GM18873 (cell line): Measurements from ENCODE around the gene SUGCT.

ENCODE experiments used
- ATAC-seq: cut with Tn5 transposase; IDR thresholded peaks from one replicate; pipeline ENCODE4 v1.9.1; 2021; ENCODE audit warnings: mild to moderate bottlenecking, moderate library complexity, moderate number of reproducible peaks; ENCODE audit not compliant: unreplicated experiment, low FRiP score

Gene SUGCT

DNA sequence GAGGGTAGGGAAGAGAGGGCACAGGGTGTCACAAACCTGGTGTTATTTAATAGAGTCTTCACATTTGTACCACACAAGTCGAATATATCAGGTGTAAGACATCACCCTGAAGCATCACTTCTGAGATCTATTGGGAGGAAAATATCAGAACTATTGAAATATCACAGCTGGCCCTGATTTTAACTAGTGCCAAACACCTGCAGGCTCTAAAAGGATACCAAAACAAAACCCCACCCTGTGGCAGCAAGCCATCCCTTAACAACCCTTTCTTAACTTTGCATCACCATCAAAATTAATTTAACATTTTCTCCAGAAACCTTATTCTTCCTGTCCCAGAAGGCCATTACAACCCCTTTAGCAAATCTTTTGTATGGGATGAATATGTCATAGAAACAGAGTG, 365.4 kb downstream of the SUGCT start:
- ATAC-seq: no peak

GRCh38 chr7:40502359-40502758, 367.6 kb downstream of the SUGCT start:
- no peak for ATAC-seq

- no peak for ATAC-seq
Observed at GRCh38 chr7:40506158-40506557, 371.4 kb downstream of the SUGCT start.

DNA sequence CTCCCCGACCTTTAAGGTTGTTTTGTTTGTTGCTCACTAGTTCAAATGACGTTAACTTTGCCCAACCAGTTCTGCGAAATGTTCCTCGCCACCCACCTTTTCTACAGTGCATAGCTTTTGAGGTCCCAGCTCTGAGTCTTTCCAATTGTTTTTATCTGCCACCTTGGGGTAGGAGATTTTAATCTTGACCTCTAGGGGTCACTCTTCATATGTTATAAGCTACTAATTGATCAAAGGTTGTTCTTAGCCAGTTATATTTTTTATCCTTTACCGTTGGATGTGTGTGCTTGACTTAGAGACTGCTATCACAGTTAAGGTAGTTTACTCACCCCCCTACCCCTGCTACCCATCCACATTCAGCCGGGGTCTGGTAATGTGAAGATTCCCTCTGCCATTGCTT, 372.4 kb downstream of the SUGCT start:
- ATAC-seq: no peak

DNA sequence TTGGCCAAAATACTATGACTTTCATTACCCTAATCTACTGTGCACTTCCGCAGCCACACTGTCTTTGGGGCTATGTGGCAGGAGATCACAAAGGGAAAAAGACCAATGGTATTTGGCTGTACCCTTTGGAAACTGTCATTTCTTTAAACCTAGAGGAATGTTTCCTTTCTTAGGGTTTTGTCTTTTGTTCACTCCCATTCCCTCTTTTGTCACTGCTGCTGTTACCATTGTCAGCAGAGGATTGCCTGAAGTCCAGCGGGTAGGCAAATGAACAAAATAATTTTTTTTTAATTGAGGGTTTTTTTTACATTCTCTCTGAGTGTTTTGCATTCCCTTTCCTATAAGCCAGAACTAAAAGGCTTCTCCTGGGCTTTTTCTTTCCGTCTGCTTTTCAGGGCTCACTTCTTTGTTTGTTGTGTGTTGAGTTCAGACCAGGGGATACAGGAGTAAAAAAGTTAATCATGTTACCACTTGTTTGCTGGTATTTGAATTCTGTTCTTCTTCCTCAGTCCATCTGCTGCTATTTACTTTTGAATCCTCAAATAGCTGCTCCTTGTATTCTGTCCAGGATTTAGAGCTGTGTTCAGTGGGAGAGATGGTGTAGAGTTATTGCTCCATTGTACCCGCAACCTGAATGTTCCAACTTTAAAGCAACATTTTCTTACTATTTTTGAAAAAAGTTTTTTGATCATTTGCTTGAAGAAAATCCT, 374.6 kb downstream of the SUGCT start:
- ATAC-seq: no peak

DNA sequence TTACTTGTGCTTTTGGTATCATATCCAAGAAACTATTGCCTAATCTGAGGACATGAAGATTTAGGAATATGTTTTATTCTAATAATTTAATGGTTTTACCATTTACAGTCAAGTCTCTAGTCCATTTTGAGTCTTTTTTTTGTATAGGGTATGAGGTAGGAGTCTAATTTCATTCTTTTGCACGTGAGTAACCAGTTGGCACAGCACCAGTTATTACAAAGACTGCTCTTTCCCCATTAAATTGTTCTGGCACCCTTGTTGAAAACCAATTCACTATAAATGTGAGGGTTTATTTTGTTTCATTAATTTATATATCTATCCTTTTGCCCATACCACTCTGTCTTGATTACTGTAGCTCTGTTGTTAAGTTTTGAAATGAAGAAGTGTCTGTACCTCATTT, 381.6 kb downstream of the SUGCT start:
- no peak for ATAC-seq

DNA sequence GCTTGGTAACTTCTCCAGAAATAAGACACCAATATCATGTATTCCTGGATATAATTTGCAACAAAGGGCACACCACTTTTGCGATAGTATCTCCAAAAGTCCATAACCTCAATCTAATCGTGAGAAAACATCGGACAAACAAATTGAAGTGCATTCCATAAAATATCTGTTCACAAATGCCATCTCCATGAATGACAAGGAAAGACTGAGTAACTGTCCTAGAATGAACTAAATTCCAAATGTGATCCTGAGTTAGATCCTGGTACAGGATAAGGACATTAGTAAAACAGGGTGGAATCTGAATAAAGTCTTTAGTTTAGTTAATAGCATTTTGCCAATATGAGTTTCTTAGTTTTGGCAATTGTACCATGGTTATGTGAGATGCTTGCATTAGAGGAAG, 384.2 kb downstream of the SUGCT start:
- no peak for ATAC-seq

DNA sequence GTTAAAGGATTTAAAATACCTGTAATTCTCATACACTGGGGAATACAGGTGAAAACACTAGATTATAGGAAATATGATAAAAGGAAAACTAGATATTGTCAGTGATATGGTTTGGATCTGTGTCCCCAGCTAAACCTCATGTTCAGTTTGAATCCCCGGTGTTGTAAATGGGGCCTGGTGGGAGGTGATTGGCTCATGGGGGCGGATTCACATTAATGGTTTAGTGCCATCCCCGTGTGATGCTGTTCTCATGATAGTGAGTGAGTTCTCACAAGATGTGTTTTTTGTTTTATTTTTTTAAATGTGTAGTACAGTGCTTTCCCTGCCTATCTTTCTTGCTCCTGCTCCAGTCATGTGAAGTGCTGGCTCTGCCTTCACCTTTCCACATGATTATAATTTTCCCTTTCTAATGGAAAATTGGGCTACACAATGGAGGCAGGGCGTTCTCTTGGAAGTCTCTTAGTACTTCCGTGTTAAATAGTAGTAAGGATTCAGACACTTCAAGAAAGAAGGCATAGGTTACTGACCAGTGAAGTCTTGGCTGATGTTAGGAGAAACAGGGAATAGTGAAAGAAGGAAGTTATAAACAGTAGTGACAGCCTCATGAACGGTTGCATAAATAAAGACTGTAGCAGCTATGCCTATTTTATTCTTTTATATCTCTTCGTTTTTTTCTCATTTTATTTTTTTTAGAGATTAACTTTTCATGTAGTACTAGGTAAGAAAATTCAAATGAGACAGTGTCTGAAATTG, 386.4 kb downstream of the SUGCT start:
- no peak for ATAC-seq

- ATAC-seq: no peak
Observed at GRCh38 chr7:40525764-40526163, 391.0 kb downstream of the SUGCT start.

DNA sequence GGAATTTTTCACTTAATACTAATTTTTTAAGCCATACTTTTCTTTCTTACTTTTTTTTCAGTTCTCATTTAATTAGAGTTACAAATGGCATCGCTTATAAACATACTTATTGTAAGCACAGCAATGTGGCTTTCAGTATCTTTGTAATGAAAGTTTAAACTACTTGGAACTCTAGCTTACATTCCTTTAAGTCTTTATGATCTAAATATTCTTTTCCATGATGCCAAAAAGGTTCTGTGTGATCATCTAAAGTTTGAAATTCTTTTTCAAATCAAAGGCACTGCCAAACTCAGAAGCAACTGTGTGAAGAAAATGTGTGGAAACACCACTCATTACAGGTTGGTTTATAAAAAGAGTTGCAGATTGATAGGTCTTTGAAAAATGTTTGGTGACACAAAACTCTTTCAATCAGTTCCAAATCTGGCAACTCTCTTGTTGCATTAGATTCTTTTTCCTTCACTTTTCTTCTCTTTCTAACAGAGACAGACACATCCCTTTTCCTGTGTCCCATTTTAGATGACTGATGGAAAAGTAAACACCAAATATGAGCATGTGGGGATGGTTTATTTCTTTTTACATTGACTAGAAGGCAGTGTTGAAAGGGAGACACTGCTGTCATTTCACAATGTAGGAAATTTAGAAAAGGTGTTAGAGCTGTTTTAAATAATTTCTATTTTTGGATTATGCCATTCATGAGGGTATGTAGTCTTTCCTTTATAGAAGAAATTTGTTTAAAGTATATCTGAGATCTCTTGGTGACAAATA, 392.3 kb downstream of the SUGCT start:
- ATAC-seq: no peak

GRCh38 chr7:40527723-40528122, 392.9 kb downstream of the SUGCT start:
- ATAC-seq: no peak

DNA sequence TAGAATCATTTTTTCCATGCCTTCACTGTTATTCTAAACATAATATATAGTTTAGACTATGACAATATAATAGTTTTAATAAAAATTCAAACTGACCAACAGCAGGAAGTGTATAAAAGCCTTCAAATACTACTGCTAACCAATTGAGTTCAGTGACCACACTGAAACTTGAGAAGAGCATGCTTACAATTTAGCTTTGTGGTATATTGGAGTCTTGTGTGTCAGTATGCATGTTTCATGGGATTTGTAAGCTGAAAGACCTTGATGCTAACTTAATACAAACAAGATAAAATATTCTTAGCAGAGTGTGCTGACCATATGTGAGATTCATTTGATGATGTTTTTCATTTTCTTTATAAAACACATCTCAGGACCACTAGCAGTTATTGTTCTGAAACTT, 395.5 kb downstream of the SUGCT start:
- ATAC-seq: no peak

DNA sequence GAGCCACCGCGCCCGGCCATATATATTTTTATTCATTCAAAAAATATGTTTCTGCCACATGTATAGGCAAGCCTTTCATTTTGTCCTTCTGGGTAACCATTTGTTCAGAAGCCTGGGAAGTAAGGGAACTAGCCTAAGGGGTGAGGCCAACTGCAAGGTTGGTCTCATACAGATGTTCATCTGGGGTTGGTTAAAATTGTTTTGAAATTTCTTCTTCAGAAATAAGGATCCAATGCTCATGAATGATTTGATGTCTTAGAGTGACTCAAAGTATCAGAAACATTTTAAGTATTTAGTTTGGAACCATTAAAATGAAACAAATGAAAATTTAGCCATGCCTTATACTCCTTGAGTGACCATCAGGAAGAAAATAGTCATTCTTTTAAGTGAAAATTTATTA, 397.2 kb downstream of the SUGCT start:
- ATAC-seq: no peak

DNA sequence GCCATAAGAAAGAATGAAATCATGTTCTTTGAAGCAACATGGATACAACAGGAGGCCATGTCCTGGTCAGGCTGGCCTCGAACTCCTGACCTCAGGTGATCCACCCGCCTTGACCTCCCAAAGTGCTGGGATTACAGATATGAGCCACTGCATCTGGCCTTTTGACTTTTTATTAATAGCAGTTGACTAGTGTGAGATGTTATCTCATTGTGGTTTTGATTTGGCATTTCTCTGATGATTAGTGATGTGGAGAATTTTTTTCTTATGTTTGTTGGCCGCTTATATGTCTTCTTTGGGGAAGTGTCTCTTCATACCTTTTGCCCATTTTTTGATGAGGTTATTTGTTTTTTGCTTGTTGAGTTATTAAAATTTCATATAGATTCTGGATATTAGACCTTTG, 400.9 kb downstream of the SUGCT start:
- no peak for ATAC-seq

DNA sequence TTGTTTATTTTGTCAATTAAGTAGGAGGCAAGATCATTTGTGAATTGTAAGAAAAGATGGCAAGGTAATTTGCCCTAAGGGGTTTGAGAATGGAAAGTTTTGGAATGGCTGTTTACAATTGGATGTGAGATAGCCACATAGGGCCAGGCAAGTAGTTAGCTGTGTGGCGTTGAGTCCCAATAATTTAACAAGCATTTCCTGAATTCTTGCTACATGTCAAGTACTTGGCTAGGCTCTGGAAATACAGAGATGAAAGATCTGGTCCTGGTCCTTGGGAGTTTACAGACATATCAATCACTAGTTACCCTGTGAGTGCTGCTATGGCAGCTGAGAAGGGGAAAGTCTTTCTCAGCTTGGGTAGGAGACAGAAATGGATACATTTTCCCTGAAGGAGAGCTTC, 401.6 kb downstream of the SUGCT start:
- no peak for ATAC-seq

- ATAC-seq: no peak
Observed at GRCh38 chr7:40538281-40538680, 403.5 kb downstream of the SUGCT start.

DNA sequence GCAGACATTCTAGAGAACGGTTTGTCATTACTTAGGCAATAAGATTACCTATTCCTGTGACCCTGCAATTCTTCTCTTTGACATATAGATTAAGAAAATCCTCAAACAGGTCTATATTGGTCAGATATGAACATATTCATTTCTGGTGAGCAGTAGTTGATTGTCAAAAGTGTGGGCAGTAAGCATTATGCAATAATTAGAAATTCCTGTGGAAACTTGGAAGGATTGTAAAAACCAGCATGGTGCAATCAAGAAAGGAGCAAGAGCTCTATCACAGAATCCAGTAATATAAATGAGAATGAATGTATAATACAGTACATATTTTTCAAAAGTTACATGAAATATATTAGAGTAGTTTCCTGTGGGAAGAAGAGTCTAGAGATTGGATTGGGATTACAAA, 406.5 kb downstream of the SUGCT start:
- ATAC-seq: no peak

DNA sequence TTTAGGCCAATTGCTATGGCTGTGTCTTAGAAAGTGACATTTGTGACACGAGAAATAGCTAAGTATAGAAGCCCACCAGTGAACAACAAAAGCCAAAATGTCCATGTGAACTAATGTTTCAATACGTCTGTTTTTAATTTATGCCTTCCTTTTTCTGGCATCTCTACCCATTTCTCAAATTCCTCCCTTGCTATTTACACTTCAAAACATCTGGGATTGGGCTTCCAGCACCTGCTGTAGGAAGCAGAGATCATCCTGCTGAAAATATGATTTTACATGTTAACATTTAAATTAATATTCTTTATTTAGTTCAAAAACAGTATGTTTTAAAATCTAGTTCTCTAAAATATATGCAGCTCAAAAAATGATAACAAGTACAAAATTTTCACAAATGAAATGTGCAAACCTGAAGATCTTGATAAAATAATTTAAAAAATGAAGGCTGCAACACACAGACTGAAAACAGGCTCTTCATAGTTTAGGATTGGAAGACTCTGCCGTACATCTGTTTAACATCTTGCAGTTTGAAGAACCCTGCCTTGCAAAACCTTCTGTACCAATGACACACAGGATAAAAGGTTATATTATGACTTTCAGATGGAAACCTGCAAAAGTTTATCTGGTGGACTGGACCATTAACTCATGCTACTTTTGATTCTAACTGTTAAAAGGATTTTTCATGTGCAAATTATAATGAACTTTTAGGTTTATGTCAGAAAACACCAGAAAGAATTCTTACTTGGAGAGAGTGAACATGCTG, 408.4 kb downstream of the SUGCT start:
- no peak for ATAC-seq

DNA sequence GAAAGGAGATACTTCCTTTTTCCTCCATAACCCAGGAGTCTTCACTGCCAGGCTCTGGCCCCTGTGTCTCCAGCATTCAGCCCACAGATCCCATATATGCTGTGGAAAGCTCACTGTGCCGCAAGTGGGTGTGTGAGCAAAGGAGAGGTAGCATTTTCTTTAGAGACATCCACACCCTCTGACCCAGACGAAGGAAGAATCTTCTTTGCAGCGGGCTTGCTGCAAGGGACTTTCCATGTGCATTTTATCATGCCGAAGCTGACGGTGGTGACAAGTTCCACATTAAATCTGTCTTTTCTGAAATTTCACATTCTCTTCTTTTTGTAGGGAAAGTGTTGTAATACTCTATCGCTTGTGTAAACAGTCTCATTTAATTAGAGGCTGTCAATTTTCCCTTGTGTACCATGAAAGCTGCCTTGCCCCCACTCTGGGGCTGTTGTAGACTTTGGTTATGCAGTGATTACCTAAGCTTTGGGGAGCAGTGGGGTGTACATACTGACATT, 409.5 kb downstream of the SUGCT start:
- ATAC-seq: no peak

DNA sequence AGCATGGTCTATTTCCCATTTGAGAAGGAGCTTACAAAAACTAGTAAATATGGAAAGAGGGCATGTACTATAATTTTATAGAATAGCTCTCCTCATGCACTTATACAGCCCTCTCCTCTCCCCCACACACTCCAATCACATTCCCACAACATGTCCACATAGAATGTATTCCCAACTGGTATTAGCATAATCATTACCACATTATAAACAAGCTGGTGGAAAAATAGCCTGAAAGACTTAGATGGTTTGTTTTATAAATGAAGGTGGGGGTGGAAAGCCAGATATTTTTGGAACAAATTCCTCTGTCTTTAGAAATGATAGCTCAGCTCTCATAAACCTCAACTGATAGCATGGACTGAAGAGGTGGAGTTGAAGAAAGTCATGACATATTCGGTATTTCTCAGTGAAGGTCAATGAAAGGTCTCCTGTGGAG, 410.1 kb downstream of the SUGCT start:
- no peak for ATAC-seq

DNA sequence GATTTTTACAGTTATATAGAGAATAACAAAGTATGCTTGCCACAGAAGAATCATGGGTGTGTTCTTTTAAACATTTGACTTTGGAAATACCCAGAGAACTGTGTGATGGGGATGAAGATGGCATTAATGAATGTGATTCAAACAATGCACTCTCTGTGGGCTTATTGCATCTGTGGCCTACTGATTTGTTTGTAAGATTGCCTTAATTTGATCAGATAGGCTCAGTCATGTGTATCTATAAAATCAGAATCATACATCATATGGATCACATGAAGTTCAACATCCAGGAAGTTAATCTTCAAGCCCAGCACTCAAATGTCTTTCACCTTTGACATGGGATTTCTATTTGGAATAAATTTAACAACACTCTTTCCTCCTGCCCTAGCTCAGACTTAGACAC, 410.9 kb downstream of the SUGCT start:
- ATAC-seq: no peak
